H9 (cell line): ENCODE measurements around the gene RAB17. TPM values are rescaled to one million over a fixed set of nuclear protein-coding genes. Genes with fewer than 3 reads are reported as not detected.
A peak's percentile ranks its signal among the peaks of the same experiment; 100 is the strongest.

Experiments
- DNase-seq: peaks from one replicate; pipeline ENCODE4 v3.0.0-alpha.2; 2017
- H2AFZ ChIP-seq: one replicate; pipeline ENCODE4 v1.6.1; 2013; ENCODE audit warnings: mild to moderate bottlenecking, low read length, control low read depth, moderate library complexity
- H2AK5ac ChIP-seq: 2 replicates; pipeline ENCODE4 v1.6.1; 2013; ENCODE audit warnings: low read length, control low read depth, mixed read lengths; ENCODE audit not compliant: insufficient read length
- H2BK120ac ChIP-seq: one replicate; pipeline ENCODE4 v1.6.1; 2013; ENCODE audit warnings: low read depth, mild to moderate bottlenecking, low read length, control low read depth, inconsistent platforms; ENCODE audit not compliant: poor library complexity, severe bottlenecking
- H2BK12ac ChIP-seq: 2 replicates; pipeline ENCODE4 v1.6.1; 2013; ENCODE audit warnings: low read length, control low read depth, mixed read lengths, low read depth; ENCODE audit not compliant: insufficient read length
- H2BK15ac ChIP-seq: 2 replicates; pipeline ENCODE4 v1.6.1; 2013; ENCODE audit warnings: low read depth, low read length, control low read depth
- H2BK20ac ChIP-seq: one replicate; pipeline ENCODE4 v1.6.1; 2013; ENCODE audit warnings: low read depth, mild to moderate bottlenecking, low read length, control low read depth, inconsistent platforms; ENCODE audit not compliant: poor library complexity, severe bottlenecking
- H2BK5ac ChIP-seq: 2 replicates; pipeline ENCODE4 v1.6.1; 2013; ENCODE audit warnings: low read length, control low read depth, mixed read lengths; ENCODE audit not compliant: insufficient read length
- H3K14ac ChIP-seq: 2 replicates; pipeline ENCODE4 v1.6.1; 2013; ENCODE audit warnings: low read length, control low read depth; ENCODE audit not compliant: insufficient read depth
- H3K18ac ChIP-seq: 2 replicates; pipeline ENCODE4 v1.6.1; 2013; ENCODE audit warnings: low read depth, mild to moderate bottlenecking, mixed read lengths, low read length, control low read depth; ENCODE audit not compliant: insufficient read length
- H3K23ac ChIP-seq: 2 replicates; pipeline ENCODE4 v1.6.1; 2013; ENCODE audit warnings: low read length, control low read depth, mixed read lengths, low read depth; ENCODE audit not compliant: insufficient read length
- H3K23me2 ChIP-seq: 2 replicates; pipeline ENCODE4 v1.6.1; 2013; ENCODE audit warnings: low read depth, mild to moderate bottlenecking, mixed read lengths, low read length, control low read depth; ENCODE audit not compliant: insufficient read length, poor library complexity, severe bottlenecking
- H3K27ac ChIP-seq: 2 replicates; pipeline ENCODE4 v1.5.1; 2013; ENCODE audit warnings: low read length, control low read depth, mixed read lengths, low read depth; ENCODE audit not compliant: insufficient read length
- H3K27me3 ChIP-seq: 2 replicates; pipeline ENCODE4 v1.6.1; 2013; ENCODE audit warnings: low read length, control low read depth, inconsistent platforms; ENCODE audit not compliant: insufficient read depth
- H3K4ac ChIP-seq: 2 replicates; pipeline ENCODE4 v1.6.1; 2013; ENCODE audit warnings: low read depth, mild to moderate bottlenecking, control low read depth, inconsistent platforms, low read length, moderate library complexity
- H3K4me1 ChIP-seq: 2 replicates; pipeline ENCODE4 v1.6.1; 2013; ENCODE audit warnings: low read length, control low read depth, inconsistent platforms; ENCODE audit not compliant: insufficient read depth
- H3K4me2 ChIP-seq: 2 replicates; pipeline ENCODE4 v1.6.1; 2013; ENCODE audit warnings: low read length, control low read depth, mixed read lengths; ENCODE audit not compliant: insufficient read length, insufficient read depth
- H3K56ac ChIP-seq: 2 replicates; pipeline ENCODE4 v1.6.1; 2013; ENCODE audit warnings: low read depth, mild to moderate bottlenecking, mixed read lengths, low read length, control low read depth; ENCODE audit not compliant: insufficient read length
- H3K79me1 ChIP-seq: 2 replicates; pipeline ENCODE4 v1.6.1; 2013; ENCODE audit warnings: low read depth, mild to moderate bottlenecking, moderate library complexity, low read length, control low read depth, inconsistent platforms; ENCODE audit not compliant: insufficient read depth, poor library complexity, severe bottlenecking
- H3K79me2 ChIP-seq: 2 replicates; pipeline ENCODE4 v1.6.1; 2013; ENCODE audit warnings: low read length, control low read depth, inconsistent platforms; ENCODE audit not compliant: insufficient read depth
- H3K9ac ChIP-seq: 2 replicates; pipeline ENCODE4 v1.6.1; 2013; ENCODE audit warnings: low read length, control low read depth, mixed read lengths; ENCODE audit not compliant: insufficient read length; ENCODE audit errors: extremely low read depth
- H3K9me3 ChIP-seq: one replicate; pipeline ENCODE4 v1.6.1; 2013; ENCODE audit warnings: low read depth, low read length, inconsistent platforms; ENCODE audit not compliant: control insufficient read depth
- H3T11ph ChIP-seq: one replicate; pipeline ENCODE4 v1.6.1; 2013; ENCODE audit warnings: mild to moderate bottlenecking, low read length, control low read depth, inconsistent platforms
- H4K20me1 ChIP-seq: one replicate; pipeline ENCODE4 v1.6.1; 2013; ENCODE audit not compliant: control insufficient read depth, insufficient read length, insufficient read depth
- H4K5ac ChIP-seq: 2 replicates; pipeline ENCODE4 v1.6.1; 2013; ENCODE audit warnings: low read depth, mild to moderate bottlenecking, mixed read lengths, low read length, control low read depth; ENCODE audit not compliant: insufficient read length
- H4K8ac ChIP-seq: replicated peaks from 2 replicates; pipeline ENCODE4 v1.6.1; 2013; ENCODE audit warnings: low read length, control low read depth, mixed read lengths, low read depth; ENCODE audit not compliant: insufficient read length
- H4K91ac ChIP-seq: 2 replicates; pipeline ENCODE4 v1.6.1; 2013; ENCODE audit warnings: low read depth, mild to moderate bottlenecking, moderate library complexity, mixed read lengths, low read length, control low read depth; ENCODE audit not compliant: insufficient read length
- H3K27ac Mint-ChIP-seq, 3 experiments: 2 replicates in 2 of 3; 3 replicates in 1 of 3; pipeline ENCODE4 v1.8.0; 2020 to 2021; ENCODE audit warnings: mixed read lengths in 3 of 3, mild to moderate bottlenecking in 1 of 3, moderate library complexity in 1 of 3
- H3K27me3 Mint-ChIP-seq: 2 replicates; pipeline ENCODE4 v1.8.0; 2021; ENCODE audit warnings: low read depth, mild to moderate bottlenecking, moderate library complexity, mixed read lengths
- H3K36me3 Mint-ChIP-seq, 3 experiments: 2 replicates in 2 of 3; 3 replicates in 1 of 3; pipeline ENCODE4 v1.8.0; 2020 to 2021; ENCODE audit warnings: low read depth in 3 of 3, mixed read lengths in 3 of 3; ENCODE audit not compliant: insufficient read depth in 1 of 3
- H3K4me1 Mint-ChIP-seq, 2 experiments: 2 replicates each; pipeline ENCODE4 v1.8.0; 2020; ENCODE audit warnings: mixed read lengths in 2 of 2
- H3K4me3 Mint-ChIP-seq, 2 experiments: 2 replicates in 1 of 2; 3 replicates in 1 of 2; pipeline ENCODE4 v1.8.0; 2020 to 2021; ENCODE audit warnings: mild to moderate bottlenecking in 2 of 2, mixed read lengths in 2 of 2, moderate library complexity in 1 of 2
- H3K9me3 Mint-ChIP-seq, 2 experiments: 2 replicates in 1 of 2; 3 replicates in 1 of 2; pipeline ENCODE4 v1.8.0; 2020; ENCODE audit warnings: mild to moderate bottlenecking in 2 of 2, mixed read lengths in 2 of 2, moderate library complexity in 1 of 2
- CTCF ChIP-seq: fragments of 200-600 bp; sonication (generic); conservative IDR thresholded peaks from 3 replicates; pipeline ENCODE4 v1.8.0; 2021; ENCODE audit warnings: antibody characterized with exemption, mild to moderate bottlenecking
- WGBS: extraction: QIAGEN DNeasy Blood & Tissue Kit; methylation state at CpG from one replicate; pipeline ENCODE4 v1.1.7; 2013; ENCODE audit warnings: missing lambda C conversion rate, low lambda C conversion rate, mixed read lengths; ENCODE audit not compliant: insufficient read length; ENCODE audit errors: extremely low coverage; 5-methylcytosine and 5-hydroxymethylcytosine counted together
- total RNA-seq: library from RNA; stranded (reverse); gene quantifications from 2 replicates; pipeline ENCODE4 v1.2.1, GENCODE V29; 2021

Gene RAB17
- total RNA-seq, 1 experiment from 2014 or later, result 31.9 TPM

- no CpG with 5 or more reads among the region's 26 CpGs for WGBS
Observed at GRCh38 chr2:237577956-237578870, 12.3 kb downstream of the RAB17 start.

More at GRCh38 chr2:237577956-237578870, 12.3 kb downstream of the RAB17 start:
- Mint-ChIP-seq H3K9me3 (no peaks in the 10 kb centered on the region), H3K27ac (peak overlapping the region; percentile 33 to 83 (median 79); a peak in 4 of 7 replicates), H3K4me1 (peaks cover 8 to 13% of the 10 kb centered on the region in 2 experiments), H3K36me3 (peaks cover 0 to 35% (median 5%) of the 10 kb centered on the region in 3 experiments; a peak in 4 of 7 replicates), H3K4me3 (no peak overlapping the region), H3K27me3 (no peaks in the 10 kb centered on the region)
- H3K27ac ChIP-seq, result no peak overlapping the region
- H3T11ph ChIP-seq, result no peak overlapping the region
- H3K4ac ChIP-seq, result no peak overlapping the region
- H4K20me1 ChIP-seq, result no peaks in the 10 kb centered on the region
- no peak overlapping the region for H3K56ac ChIP-seq
- no peaks in the 10 kb centered on the region for H3K79me2 ChIP-seq
- H2AFZ ChIP-seq, result no peak overlapping the region
- H2BK15ac ChIP-seq, result no peak overlapping the region
- H3K23me2 ChIP-seq, result no peaks in the 10 kb centered on the region
- no peak overlapping the region for H2BK12ac ChIP-seq
- no peaks in the 10 kb centered on the region for H3K9me3 ChIP-seq
- H3K14ac ChIP-seq, result no peak overlapping the region
- no peak overlapping the region for H4K91ac ChIP-seq
- H4K5ac ChIP-seq, result no peak overlapping the region
- no peak overlapping the region for H2BK5ac ChIP-seq
- H2AK5ac ChIP-seq, result no peak overlapping the region
- no peak overlapping the region for H3K23ac ChIP-seq
- no peaks in the 10 kb centered on the region; the same call in 1 of the 2 replicates for H3K4me1 ChIP-seq
- no peak for DNase-seq
- TF ChIP-seq CTCF, result no peak
- no peaks in the 10 kb centered on the region for H3K79me1 ChIP-seq
- no peak overlapping the region for H3K18ac ChIP-seq
- no peak overlapping the region for H3K4me2 ChIP-seq
- no peak overlapping the region for H2BK120ac ChIP-seq
- H3K27me3 ChIP-seq, result no peaks in the 10 kb centered on the region
- no peak overlapping the region for H4K8ac ChIP-seq
- no peak overlapping the region for H2BK20ac ChIP-seq
- H3K9ac ChIP-seq, result no peak overlapping the region
